HepG2 (cell line): ENCODE data around the gene USP35. TPM values are rescaled to one million over a fixed set of nuclear protein-coding genes. Genes with fewer than 3 reads are reported as not detected.

Experiments used
- CENPT ChIP-seq: sonication (generic); formaldehyde crosslinking; IDR thresholded peaks from 2 replicates; pipeline ENCODE4 v1.8.0; 2022; ENCODE audit warnings: low read depth, mild to moderate bottlenecking, moderate library complexity, missing genetic modification reagents
- ELF3 ChIP-seq: IDR thresholded peaks from 2 replicates; pipeline ENCODE4 v1.6.1; 2016; ENCODE audit warnings: missing genetic modification reagents, missing compliant biosample characterization
- FOSL2 ChIP-seq: sonication (generic); formaldehyde crosslinking; IDR thresholded peaks from 2 replicates; pipeline ENCODE4 v1.4.0; 2020; ENCODE audit warnings: missing genetic modification reagents
- PAXIP1 ChIP-seq: sonication (generic); formaldehyde crosslinking; conservative IDR thresholded peaks from 2 replicates; pipeline ENCODE4 v1.4.0; 2020; ENCODE audit warnings: mild to moderate bottlenecking, missing genetic modification reagents, moderate library complexity
- SIN3A ChIP-seq: IDR thresholded peaks from 2 replicates; pipeline ENCODE4 v1.6.1; 2011; ENCODE audit warnings: low read depth, mild to moderate bottlenecking, control low read depth, low read length, borderline replicate concordance
- TBX2 ChIP-seq: sonication (generic); formaldehyde crosslinking; IDR thresholded peaks from 2 replicates; pipeline ENCODE4 v1.5.0; 2020; ENCODE audit warnings: missing genetic modification reagents, mild to moderate bottlenecking, borderline replicate concordance
- TFAP4 ChIP-seq: sonication (generic); IDR thresholded peaks from 2 replicates; pipeline ENCODE4 v1.6.1; 2016; ENCODE audit warnings: low read depth, borderline replicate concordance
- ZBTB20 ChIP-seq: sonication (generic); formaldehyde crosslinking; IDR thresholded peaks from 2 replicates; pipeline ENCODE4 v1.8.1; 2023; ENCODE audit warnings: missing genetic modification reagents, low read depth, mild to moderate bottlenecking, borderline replicate concordance
- ZNF143 ChIP-seq: sonication (generic); formaldehyde crosslinking; IDR thresholded peaks from 2 replicates; pipeline ENCODE4 v1.4.0; 2020; ENCODE audit warnings: missing genetic modification reagents
- ZNF263 ChIP-seq: sonication (generic); formaldehyde crosslinking; IDR thresholded peaks from 2 replicates; pipeline ENCODE4 v1.4.0; 2020; ENCODE audit warnings: missing genetic modification reagents
- ZNF547 ChIP-seq: sonication (generic); formaldehyde crosslinking; IDR thresholded peaks from 2 replicates; pipeline ENCODE4 v1.5.1; 2020; ENCODE audit warnings: mild to moderate bottlenecking, missing genetic modification reagents
- ZSCAN25 ChIP-seq: sonication (generic); formaldehyde crosslinking; IDR thresholded peaks from 2 replicates; pipeline ENCODE4 v1.8.0; 2022; ENCODE audit warnings: mild to moderate bottlenecking, missing genetic modification reagents
- polyA plus RNA-seq, 8 experiments: library from polyadenylated mRNA; depleted of rRNA in 3 of 8; stranded (reverse) in 7 of 8; unstranded in 1 of 8; fragments of >200 nt; fragmentation: Illumina TruSeq in 4 of 8; extraction: Trizol in 4 of 8; gene quantifications; 2 replicates each; pipeline versions ENCODE4 v1.2.1 to v1.2.3, GENCODE V29; 2011 to 2016; ENCODE audit warnings: low read depth in 4 of 8, missing spikeins in 1 of 8, mixed read lengths in 1 of 8; ENCODE audit not compliant: insufficient read depth in 1 of 8
- total RNA-seq, 5 experiments: library from RNA; depleted of rRNA; stranded (reverse); fragments of >200 nt; fragmentation: Illumina TruSeq; extraction: Trizol; gene quantifications; 2 replicates each; pipeline ENCODE4 v1.2.3, GENCODE V29; 2016; ENCODE audit warnings: low read depth in 1 of 5
- TF ChIP-seq, protein P1 (sequence below), 2 experiments: sonication (generic) in 1 of 2; formaldehyde crosslinking in 1 of 2; IDR thresholded peaks; 2 replicates each; pipeline versions ENCODE4 v1.4.0 to v1.6.1; 2016 to 2020; ENCODE audit warnings: borderline replicate concordance in 1 of 2, low read depth in 1 of 2, mild to moderate bottlenecking in 1 of 2, missing genetic modification reagents in 1 of 2

USP35 gene
- total and polyA plus RNA-seq, 2 of the 13 experiments (the other 11 are each of a cell fraction or from before 2014, with no cell fraction given), result 4.6 to 7.7 TPM

DNA sequence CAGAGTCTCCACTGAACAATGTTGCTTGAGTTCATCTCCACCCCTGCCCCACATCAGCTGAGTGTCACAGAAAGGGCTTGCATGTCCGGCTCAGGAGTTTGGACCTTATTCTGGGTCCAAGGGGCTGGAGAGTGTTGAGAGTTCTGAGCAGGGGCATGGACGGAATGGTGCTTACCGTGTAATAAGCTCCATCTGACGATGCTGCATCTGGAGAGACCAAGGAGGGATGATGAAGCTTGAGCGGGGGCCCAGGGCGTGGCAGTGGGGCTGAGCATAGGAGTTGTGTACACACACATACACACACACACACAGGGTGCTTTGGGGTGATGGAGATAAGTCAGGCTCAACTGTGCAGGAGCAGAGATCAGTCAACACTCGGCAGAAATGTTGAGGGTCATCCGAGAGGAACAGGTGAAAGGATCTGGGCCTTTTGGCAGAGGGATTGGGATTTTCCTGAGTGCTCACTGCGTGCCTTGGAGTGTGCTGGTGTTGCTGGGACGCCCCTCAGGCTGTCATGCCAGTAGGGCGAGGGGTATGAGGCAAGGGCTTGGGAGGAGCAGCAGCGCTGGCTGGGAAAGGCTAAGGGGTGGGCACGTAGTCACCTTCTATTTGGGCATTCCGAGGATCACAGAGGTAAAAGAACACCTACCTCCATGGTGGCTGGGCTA lies 2.3 kb downstream of the USP35 start (continued):
- TF ChIP-seq, protein P1, sequence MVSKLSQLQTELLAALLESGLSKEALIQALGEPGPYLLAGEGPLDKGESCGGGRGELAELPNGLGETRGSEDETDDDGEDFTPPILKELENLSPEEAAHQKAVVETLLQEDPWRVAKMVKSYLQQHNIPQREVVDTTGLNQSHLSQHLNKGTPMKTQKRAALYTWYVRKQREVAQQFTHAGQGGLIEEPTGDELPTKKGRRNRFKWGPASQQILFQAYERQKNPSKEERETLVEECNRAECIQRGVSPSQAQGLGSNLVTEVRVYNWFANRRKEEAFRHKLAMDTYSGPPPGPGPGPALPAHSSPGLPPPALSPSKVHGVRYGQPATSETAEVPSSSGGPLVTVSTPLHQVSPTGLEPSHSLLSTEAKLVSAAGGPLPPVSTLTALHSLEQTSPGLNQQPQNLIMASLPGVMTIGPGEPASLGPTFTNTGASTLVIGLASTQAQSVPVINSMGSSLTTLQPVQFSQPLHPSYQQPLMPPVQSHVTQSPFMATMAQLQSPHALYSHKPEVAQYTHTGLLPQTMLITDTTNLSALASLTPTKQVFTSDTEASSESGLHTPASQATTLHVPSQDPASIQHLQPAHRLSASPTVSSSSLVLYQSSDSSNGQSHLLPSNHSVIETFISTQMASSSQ (IDR thresholded peaks at IDR 0.05; ENCODE audit: low read depth), result no peak
- TF ChIP-seq, protein P1 (CRISPR knock-in tag; IDR thresholded peaks at IDR 0.05; ENCODE audit: borderline replicate concordance), result no peak
- 0 out of 2 replicates have a peak, but pooled peaks have one; percentile 53 for TF ChIP-seq ZNF547
- TF ChIP-seq PAXIP1 (CRISPR knock-in tag), result peak; percentile 67
- TF ChIP-seq ZSCAN25 (CRISPR knock-in tag), result 0 out of 2 replicates have a peak, but pooled peaks have one; percentile 29
- 0 out of 2 replicates have a peak, but pooled peaks have one; percentile 6 for TF ChIP-seq FOSL2 (CRISPR knock-in tag)
- peak; percentile 88; the same call in 1 of the 2 replicates for TF ChIP-seq SIN3A
- 0 out of 2 replicates have a peak, but pooled peaks have one; percentile 21 for TF ChIP-seq ZNF263 (CRISPR knock-in tag)
- 0 out of 2 replicates have a peak, but pooled peaks have one; percentile 23 for TF ChIP-seq ZNF143
- TF ChIP-seq CENPT (CRISPR knock-in tag), result no peak
- TF ChIP-seq ZBTB20, result no peak
- TF ChIP-seq ELF3 (CRISPR knock-in tag), result no peak
- TF ChIP-seq TBX2, result 0 out of 2 replicates have a peak, but pooled peaks have one; percentile 16
- TF ChIP-seq TFAP4, result peak; percentile 95
